ENCODE results near the gene ERBIN. TPM values are rescaled to one million over a fixed set of nuclear protein-coding genes. Genes with fewer than 3 reads are reported as not detected.

The ERBIN gene
- total and polyA plus RNA-seq, 2 of the 4 experiments (the other 2 are of a cell fraction), result 25.8 to 70.1 TPM

- ChIA-PET CTCF (no interaction called here), POLR2A (ENCODE audit: unreplicated experiment) (no interaction called here)
- Histone ChIP-seq H2BK15ac (ENCODE audit: low read depth, low read length) (no peak overlapping the region), H4K8ac (ENCODE audit: low read depth in 2 of 2, low read length in 2 of 2) (no peak overlapping the region), H3K79me1 (ENCODE audit: low read depth in 1 of 2, low read length in 2 of 2) (peaks cover 21 to 35% of the 10 kb centered on the region in 2 experiments), H2BK20ac (ENCODE audit: low read depth, low read length) (no peak overlapping the region), H3K14ac (replicated peaks; ENCODE audit: low read depth, low read length) (no peak overlapping the region), H3K18ac (ENCODE audit: low read depth, low read length) (no peak overlapping the region), H3K27me3 (ENCODE audit: control insufficient read depth, insufficient read depth, low read length) (no peaks in the 10 kb centered on the region), H4K20me1 (ENCODE audit: insufficient read depth, low read length) (peaks cover 4% of the 10 kb centered on the region; the same call in 1 of the 2 replicates), H4K5ac (ENCODE audit: low read depth, low read length) (no peak overlapping the region), H2BK120ac (ENCODE audit: low read depth, low read length) (no peak overlapping the region), H3K9me3 (ENCODE audit: control insufficient read depth, insufficient read depth, low read length) (no peaks in the 10 kb centered on the region), H3K23ac (ENCODE audit: low read depth, low read length) (no peak overlapping the region), H3K9ac (ENCODE audit: low read depth, low read length) (no peak overlapping the region), H4K91ac (ENCODE audit: insufficient read depth, low read depth, low read length) (no peak overlapping the region), H2BK5ac (ENCODE audit: low read depth, low read length, poor library complexity, severe bottlenecking) (no peak overlapping the region), H3K9me1 (ENCODE audit: insufficient read depth, low read length) (peaks cover 8% of the 10 kb centered on the region), H2AK5ac (ENCODE audit: low read depth, low read length) (no peak overlapping the region), H2AFZ (replicated peaks; ENCODE audit: low read length, poor library complexity) (no peak overlapping the region), H2AK9ac (replicated peaks; ENCODE audit: low read depth, low read length, poor library complexity) (no peak overlapping the region), H3K27ac (ENCODE audit: insufficient read depth, low read length) (no peak overlapping the region), H3K4ac (ENCODE audit: low read depth, low read length) (no peak overlapping the region), H3K4me3 (ENCODE audit: insufficient read depth, low read depth, low read length) (no peak overlapping the region), H3K56ac (ENCODE audit: extremely low read depth, insufficient read depth, low read length) (no peak overlapping the region), H3K4me2 (ENCODE audit: low read depth, low read length) (no peak overlapping the region), H3K4me1 (ENCODE audit: control insufficient read depth, insufficient read depth, low read length) (no peaks in the 10 kb centered on the region), H3K36me3 (ENCODE audit: control insufficient read depth, insufficient read depth, low read length) (peaks cover 21% of the 10 kb centered on the region)
- DNase-seq (peak; percentile 1), ATAC-seq (ENCODE audit: low read depth) (no peak)
- dilution Hi-C loops (cut with HindIII; ENCODE audit: low sequenced_read_pairs, unreplicated experiment), result no loop called here
- no TSS peak for BruUV-seq (replicated peaks)
- intact Hi-C loops (cut with micrococcal nuclease), result no loop called here
- in situ Hi-C loops (cut with MboI; ENCODE audit: low sequenced_read_pairs), result no loop called here
- TF ChIP-seq MAFK (IDR thresholded peaks at IDR 0.05; ENCODE audit: low read depth, low read length) (no peak), FOS (IDR thresholded peaks at IDR 0.05; ENCODE audit: low read depth, low read length) (no peak), CEBPB (IDR thresholded peaks at IDR 0.05; ENCODE audit: low read depth, low read length) (no peak), POLR2A (IDR thresholded peaks at IDR 0.05; ENCODE audit: low read depth, low read length) (no peak), SMC3 (IDR thresholded peaks at IDR 0.05; ENCODE audit: low read depth, low read length) (no peak), BHLHE40 (IDR thresholded peaks at IDR 0.05; ENCODE audit: low read depth, low read length) (no peak), MAZ (IDR thresholded peaks at IDR 0.05; ENCODE audit: borderline replicate concordance, low read depth, low read length) (no peak), ELK1 (IDR thresholded peaks at IDR 0.05; ENCODE audit: borderline replicate concordance, low read depth, low read length) (no peak), CTCF (conservative IDR thresholded peaks at IDR 0.05; ENCODE audit: low read depth, low read length) (no peak), RFX5 (IDR thresholded peaks at IDR 0.05; ENCODE audit: low read depth, low read length) (no peak)
- no CpG with 5 or more reads among the region's 1 CpG for WGBS, 2 experiments (ENCODE audit: extremely low coverage in 2 of 2, insufficient read length in 1 of 2)
Observed at GRCh38 chr5:66072031-66072430, 145.7 kb downstream of the ERBIN start.
